Measurements from ENCODE around the gene PAK4.
"Not testable (repeated sequence)": the region's sequence is repeated elsewhere in the genome, so short reads cannot be mapped to it uniquely, and the experiment has no call there.

Gene PAK4

DNA sequence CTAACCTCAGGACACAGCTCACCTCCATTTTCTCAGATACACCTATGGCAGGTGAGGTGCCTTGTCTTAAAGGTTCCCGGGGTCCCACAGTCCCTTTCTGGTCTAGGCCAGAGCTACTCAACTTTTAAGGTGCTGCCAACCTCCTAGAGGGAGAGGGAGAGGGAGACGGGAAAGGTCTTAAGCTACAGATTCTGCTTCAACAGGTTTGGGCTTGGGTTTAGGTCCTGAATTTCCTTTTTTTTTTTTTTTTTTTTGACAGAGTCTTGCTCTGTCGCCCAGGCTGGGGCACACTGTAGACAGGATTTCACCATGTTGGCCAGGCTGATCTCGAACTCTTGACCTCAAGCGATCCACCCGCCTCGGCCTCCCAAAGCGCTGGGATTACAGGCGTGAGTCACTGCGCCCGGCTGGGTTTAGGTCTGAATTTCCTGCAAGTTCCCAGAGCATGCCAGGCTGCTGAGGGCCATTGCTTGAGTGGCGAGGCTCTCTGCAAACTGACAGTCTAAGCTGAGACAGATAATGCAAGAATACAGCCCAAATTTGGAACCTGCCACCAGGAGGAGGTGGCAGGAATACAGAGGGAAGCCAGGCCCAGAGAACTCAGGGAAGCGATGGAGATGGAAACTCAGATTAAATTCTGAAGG lies 86.3 kb downstream of the PAK4 start:
- DNase-seq: no peak

- peak; percentile 49 for DNase-seq
Measured at GRCh38 chr19:39212375-39212742, 86.8 kb downstream of the PAK4 start.

GRCh38 chr19:39215323-39215722 lies 89.7 kb downstream of the PAK4 start:
- not testable (repeated sequence) for DNase-seq

DNA sequence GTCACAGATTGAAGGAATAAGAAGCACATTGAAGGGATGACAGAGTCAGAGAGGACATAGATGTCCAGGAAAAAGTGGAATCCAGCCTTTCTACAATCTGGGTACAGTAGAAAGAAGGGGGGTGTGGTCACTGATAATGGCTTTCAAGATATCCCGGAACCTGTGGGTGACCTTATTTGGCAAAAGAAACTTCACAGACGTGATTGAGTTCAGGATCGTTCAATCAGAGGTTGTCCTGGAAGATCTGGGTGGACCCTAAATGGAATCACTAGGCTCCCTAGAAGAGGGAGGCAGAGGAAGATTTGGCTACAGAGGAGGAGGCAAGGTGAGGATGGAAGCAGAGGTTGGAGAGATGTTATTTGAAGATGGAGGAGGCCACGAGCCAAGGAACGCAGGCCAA lies 91.5 kb downstream of the PAK4 start:
- DNase-seq: no peak

GRCh38 chr19:39218230-39219007 lies 92.8 kb downstream of the PAK4 start:
- DNase-seq: no peak

DNA sequence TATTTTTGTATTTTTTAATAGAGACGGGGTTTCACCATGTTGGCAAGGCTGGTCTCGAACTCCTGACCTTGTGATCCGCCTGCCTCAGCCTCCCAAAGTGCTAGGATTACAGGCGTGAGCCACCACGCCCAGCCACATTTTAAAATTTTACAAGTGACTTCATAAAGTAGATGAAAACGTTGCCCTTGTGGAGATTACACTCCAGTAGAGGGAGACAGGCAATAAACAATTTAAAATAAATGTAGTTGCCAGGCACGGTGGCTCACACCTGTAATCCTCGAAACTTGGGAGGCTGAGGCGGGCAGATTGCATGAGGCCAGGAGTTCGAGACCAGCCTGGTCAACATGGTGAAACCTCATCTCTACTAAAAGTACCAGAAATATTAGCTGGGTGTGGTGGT lies 93.5 kb downstream of the PAK4 start:
- not testable (repeated sequence) for DNase-seq

DNA sequence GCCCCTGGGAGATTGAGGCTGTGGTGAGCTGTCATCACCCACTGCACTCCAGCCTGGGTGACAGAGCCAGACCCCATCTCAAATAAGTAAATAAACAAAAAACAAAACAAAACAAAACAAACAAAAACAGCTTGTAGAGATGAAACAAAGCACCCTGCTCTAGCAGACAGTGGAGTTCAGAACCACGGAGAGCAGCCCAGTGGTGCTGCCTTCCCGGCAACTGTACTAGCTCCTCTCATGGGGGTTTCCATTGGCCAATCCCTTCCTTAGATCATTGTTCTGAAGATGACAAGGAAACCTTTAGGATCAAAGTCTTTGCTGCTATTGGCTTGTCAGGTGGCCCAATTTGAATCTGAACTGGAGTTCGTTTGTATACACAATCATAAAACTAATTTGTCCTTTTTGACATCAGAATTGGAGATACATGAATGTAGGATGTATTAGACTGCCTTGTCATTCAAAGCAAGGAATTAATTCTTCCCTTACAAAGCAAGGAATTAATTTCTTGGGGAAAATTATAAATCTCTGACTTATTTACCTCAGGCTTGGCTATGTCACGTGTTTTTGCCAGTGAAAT lies 98.2 kb downstream of the PAK4 start:
- no peak for DNase-seq

- no peak for DNase-seq
Measured at GRCh38 chr19:39224910-39225309, 99.3 kb downstream of the PAK4 start.

Measured in CD4-positive, alpha-beta T cell treated with Interferon gamma for 1 hour (primary cell).